Pericardium fibroblast (primary cell): ENCODE data around the gene CYTIP. TPM values are rescaled to one million over a fixed set of nuclear protein-coding genes. Genes with fewer than 3 reads are reported as not detected.

Experiments
- total RNA-seq: library from RNA; depleted of rRNA; stranded (reverse); fragments of >200 nt; gene quantifications from 2 replicates; pipeline ENCODE4 v1.2.3, GENCODE V29; 2015

The CYTIP gene
- total RNA-seq = not detected in 2 replicates

GRCh38 chr2:157443795-157444640 lies at the start of gene CYTIP:
Gene CYTIP (minus strand): TSS chr2:157444089. CDS start chr2:157444020, 69 bp downstream.

Other genes with a start within 250 kb of the CYTIP start
- 0.70 and 1.7 TPM in 2 replicates for gene GALNT5, start 186.4 kb downstream of the CYTIP start, total RNA-seq
- gene ERMN, start 118.3 kb downstream of the CYTIP start, total RNA-seq = not detected in 2 replicates
- 0.09 TPM in 1 of 2 replicates, not detected in the other for gene ACVR1C, start 184.8 kb upstream of the CYTIP start, total RNA-seq